Effector memory CD4-positive, alpha-beta T cell (primary cell): ENCODE measurements around the gene SDCCAG8.

Source experiments
- DNase-seq, 3 donors: peaks; one replicate each; pipeline ENCODE4 v3.0.0-alpha.2; 2020
- H3K27ac ChIP-seq: 2 replicates; pipeline ENCODE4 v1.7.0; 2013; ENCODE audit warnings: mild to moderate bottlenecking, low read length, moderate library complexity; ENCODE audit not compliant: insufficient read depth, poor library complexity, severe bottlenecking
- H3K27me3 ChIP-seq: replicated peaks from 2 replicates; pipeline ENCODE4 v1.7.0; 2013; ENCODE audit warnings: mild to moderate bottlenecking, low read length; ENCODE audit not compliant: insufficient read depth, control insufficient read depth, poor library complexity, severe bottlenecking
- H3K36me3 ChIP-seq: 2 replicates; pipeline ENCODE4 v1.7.0; 2013; ENCODE audit warnings: mild to moderate bottlenecking, low read length, moderate library complexity; ENCODE audit not compliant: control insufficient read depth, insufficient read depth
- H3K4me1 ChIP-seq: 2 replicates; pipeline ENCODE4 v1.7.0; 2013; ENCODE audit warnings: low read length, mild to moderate bottlenecking; ENCODE audit not compliant: control insufficient read depth, insufficient read depth, poor library complexity, severe bottlenecking
- H3K4me3 ChIP-seq: 2 replicates; pipeline ENCODE4 v1.7.0; 2013; ENCODE audit warnings: low read length, low read depth, mild to moderate bottlenecking; ENCODE audit not compliant: insufficient read depth, poor library complexity, severe bottlenecking
- H3K9me3 ChIP-seq: 2 replicates; pipeline ENCODE4 v1.7.0; 2013; ENCODE audit warnings: mild to moderate bottlenecking, low read length, moderate library complexity; ENCODE audit not compliant: control insufficient read depth

SDCCAG8 gene

GRCh38 chr1:243280571-243281129 is 24.8 kb downstream of the SDCCAG8 start:
- Histone ChIP-seq H3K4me3 (no peak overlapping the region), H3K9me3 (no peaks in the 10 kb centered on the region), H3K4me1 (no peaks in the 10 kb centered on the region), H3K27me3 (no peaks in the 10 kb centered on the region), H3K27ac (no peak overlapping the region), H3K36me3 (no peaks in the 10 kb centered on the region)
- DNase-seq, result no peak

GRCh38 chr1:243281672-243282071 is 25.8 kb downstream of the SDCCAG8 start:
- Histone ChIP-seq H3K36me3 (no peaks in the 10 kb centered on the region), H3K9me3 (no peaks in the 10 kb centered on the region), H3K4me3 (no peak overlapping the region), H3K4me1 (no peaks in the 10 kb centered on the region), H3K27ac (no peak overlapping the region), H3K27me3 (no peaks in the 10 kb centered on the region)
- no peak for DNase-seq

- Histone ChIP-seq H3K9me3 (no peaks in the 10 kb centered on the region), H3K36me3 (no peaks in the 10 kb centered on the region), H3K27me3 (no peaks in the 10 kb centered on the region), H3K4me1 (no peaks in the 10 kb centered on the region), H3K27ac (no peak overlapping the region), H3K4me3 (no peak overlapping the region)
- no peak for DNase-seq
Measured at GRCh38 chr1:243286409-243287122, 30.7 kb downstream of the SDCCAG8 start.

- DNase-seq, result no peak
- no peaks in the 10 kb centered on the region for H3K4me1 ChIP-seq
- no peaks in the 10 kb centered on the region for H3K36me3 ChIP-seq
- no peak overlapping the region for H3K4me3 ChIP-seq
- no peak overlapping the region for H3K27ac ChIP-seq
- H3K27me3 ChIP-seq, result no peaks in the 10 kb centered on the region
- H3K9me3 ChIP-seq, result no peaks in the 10 kb centered on the region
Measured at GRCh38 chr1:243287123-243287460, 31.3 kb downstream of the SDCCAG8 start.

- H3K4me1 ChIP-seq, result no peaks in the 10 kb centered on the region
- peaks cover 3% of the 10 kb centered on the region for H3K36me3 ChIP-seq
- no peaks in the 10 kb centered on the region for H3K27me3 ChIP-seq
- H3K4me3 ChIP-seq, result no peak overlapping the region
- no peak for DNase-seq
- H3K9me3 ChIP-seq, result no peaks in the 10 kb centered on the region
- H3K27ac ChIP-seq, result no peak overlapping the region
Measured at GRCh38 chr1:243287652-243288051, 31.8 kb downstream of the SDCCAG8 start.

GRCh38 chr1:243288062-243288461 is 32.2 kb downstream of the SDCCAG8 start:
- DNase-seq, result no peak
- peaks cover 5% of the 10 kb centered on the region for H3K36me3 ChIP-seq
- H3K9me3 ChIP-seq, result no peaks in the 10 kb centered on the region
- H3K27me3 ChIP-seq, result no peaks in the 10 kb centered on the region
- H3K27ac ChIP-seq, result no peak overlapping the region
- no peak overlapping the region for H3K4me3 ChIP-seq
- H3K4me1 ChIP-seq, result no peaks in the 10 kb centered on the region

- DNase-seq, result no peak
- Histone ChIP-seq H3K36me3 (peaks cover 11% of the 10 kb centered on the region), H3K4me1 (no peaks in the 10 kb centered on the region), H3K27ac (no peak overlapping the region), H3K4me3 (no peak overlapping the region), H3K9me3 (no peaks in the 10 kb centered on the region), H3K27me3 (no peaks in the 10 kb centered on the region)
Measured at GRCh38 chr1:243291292-243291691, 35.5 kb downstream of the SDCCAG8 start.

- Histone ChIP-seq H3K4me1 (no peaks in the 10 kb centered on the region), H3K4me3 (no peak overlapping the region), H3K36me3 (peaks cover 11% of the 10 kb centered on the region), H3K27ac (no peak overlapping the region), H3K27me3 (no peaks in the 10 kb centered on the region), H3K9me3 (no peaks in the 10 kb centered on the region)
- no peak for DNase-seq
Measured at GRCh38 chr1:243292117-243292516, 36.3 kb downstream of the SDCCAG8 start.

GRCh38 chr1:243293941-243294722 is 38.3 kb downstream of the SDCCAG8 start:
- Histone ChIP-seq H3K4me3 (no peak overlapping the region), H3K27me3 (no peaks in the 10 kb centered on the region), H3K9me3 (no peaks in the 10 kb centered on the region), H3K4me1 (no peaks in the 10 kb centered on the region), H3K36me3 (peaks cover 11% of the 10 kb centered on the region), H3K27ac (no peak overlapping the region)
- no peak for DNase-seq

GRCh38 chr1:243294723-243295121 is 38.9 kb downstream of the SDCCAG8 start:
- no peak for DNase-seq
- no peak overlapping the region for H3K27ac ChIP-seq

More at GRCh38 chr1:243294723-243295121, 38.9 kb downstream of the SDCCAG8 start:
- H3K4me1 ChIP-seq, result no peaks in the 10 kb centered on the region
- H3K9me3 ChIP-seq, result no peaks in the 10 kb centered on the region
- peaks cover 11% of the 10 kb centered on the region for H3K36me3 ChIP-seq
- H3K4me3 ChIP-seq, result no peak overlapping the region
- H3K27me3 ChIP-seq, result no peaks in the 10 kb centered on the region
